ENCODE measurements around the gene BTBD16. TPM values are rescaled to one million over a fixed set of nuclear protein-coding genes. Genes with fewer than 3 reads are reported as not detected.

Gene BTBD16
- total and polyA plus RNA-seq, 2 donors (not counting 1 experiment from before 2014, with no cell fraction given): not detected

DNA sequence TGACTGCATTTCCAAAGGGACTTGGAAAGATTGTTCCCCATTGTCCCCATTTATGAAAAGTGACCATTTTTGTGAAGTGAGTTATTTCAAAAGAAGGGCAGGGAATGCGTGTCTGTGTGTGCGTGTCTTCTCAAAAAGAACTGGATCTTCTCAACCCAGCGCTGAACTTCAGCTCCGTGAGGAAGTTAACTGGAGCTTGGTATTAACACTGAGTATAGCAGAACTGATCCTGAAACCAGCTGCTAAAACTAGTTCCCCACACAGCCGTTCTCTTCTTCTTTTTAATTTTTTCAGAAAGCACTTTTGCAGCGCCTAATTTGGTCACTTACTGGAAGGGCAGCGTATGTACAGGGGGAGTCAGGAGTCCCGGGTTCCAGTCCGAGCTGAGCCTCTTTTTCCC is 57.6 kb downstream of the BTBD16 start:
- CTCF ChIA-PET: interaction anchor here (1.2 kb wide), 1 partner anchor 29 kb away, joined by 4 read pairs; no protein-coding TSS in a partner anchor
- H3K4me1 Mint-ChIP-seq: peaks cover 17% of the 10 kb centered on the region
- no peak overlapping the region for H2AFZ ChIP-seq (ENCODE audit: insufficient read depth, low read depth, low read length, poor library complexity, severe bottlenecking)
- no peaks in the 10 kb centered on the region for H3K9me3 ChIP-seq (ENCODE audit: control extremely low read depth in 1 of 3, control insufficient read depth in 2 of 3, insufficient read depth in 1 of 3, low read length in 2 of 3)
- H3K27ac ChIP-seq (ENCODE audit: low read length in 2 of 2): no peak overlapping the region
- TF ChIP-seq, protein P1, sequence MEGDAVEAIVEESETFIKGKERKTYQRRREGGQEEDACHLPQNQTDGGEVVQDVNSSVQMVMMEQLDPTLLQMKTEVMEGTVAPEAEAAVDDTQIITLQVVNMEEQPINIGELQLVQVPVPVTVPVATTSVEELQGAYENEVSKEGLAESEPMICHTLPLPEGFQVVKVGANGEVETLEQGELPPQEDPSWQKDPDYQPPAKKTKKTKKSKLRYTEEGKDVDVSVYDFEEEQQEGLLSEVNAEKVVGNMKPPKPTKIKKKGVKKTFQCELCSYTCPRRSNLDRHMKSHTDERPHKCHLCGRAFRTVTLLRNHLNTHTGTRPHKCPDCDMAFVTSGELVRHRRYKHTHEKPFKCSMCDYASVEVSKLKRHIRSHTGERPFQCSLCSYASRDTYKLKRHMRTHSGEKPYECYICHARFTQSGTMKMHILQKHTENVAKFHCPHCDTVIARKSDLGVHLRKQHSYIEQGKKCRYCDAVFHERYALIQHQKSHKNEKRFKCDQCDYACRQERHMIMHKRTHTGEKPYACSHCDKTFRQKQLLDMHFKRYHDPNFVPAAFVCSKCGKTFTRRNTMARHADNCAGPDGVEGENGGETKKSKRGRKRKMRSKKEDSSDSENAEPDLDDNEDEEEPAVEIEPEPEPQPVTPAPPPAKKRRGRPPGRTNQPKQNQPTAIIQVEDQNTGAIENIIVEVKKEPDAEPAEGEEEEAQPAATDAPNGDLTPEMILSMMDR (IDR thresholded peaks at IDR 0.05): no peak
- H3K4me3 ChIP-seq (ENCODE audit: control extremely low read depth in 1 of 5, extremely low read depth in 1 of 5, insufficient read depth in 1 of 5, low read depth in 2 of 5, low read length in 4 of 5): no peak overlapping the region
- POLR2A ChIA-PET: no interaction called here
- no peaks in the 10 kb centered on the region for H3K36me3 ChIP-seq (replicated peaks in 1 of 2; ENCODE audit: control extremely low read depth in 1 of 2, control insufficient read depth in 1 of 2, extremely low read depth in 1 of 2, insufficient read depth in 2 of 2, low read length in 1 of 2)
- peaks cover 0 to 11% (median 0%) of the 10 kb centered on the region in 4 experiments for H3K27me3 ChIP-seq (replicated peaks in 1 of 4; ENCODE audit: control extremely low read depth in 1 of 4, control insufficient read depth in 3 of 4, insufficient read depth in 4 of 4, low read length in 3 of 4)
- intact Hi-C loops (cut with micrococcal nuclease): no loop called here
- H3K9ac ChIP-seq (ENCODE audit: low read length): no peak overlapping the region
- H3K9me3 Mint-ChIP-seq (ENCODE audit: insufficient read depth): no peaks in the 10 kb centered on the region
- H3K79me2 ChIP-seq (ENCODE audit: control insufficient read depth, insufficient read depth, low read length): no peaks in the 10 kb centered on the region
- H3K27me3 Mint-ChIP-seq: peaks cover 48% of the 10 kb centered on the region
- H3K4me2 ChIP-seq (replicated peaks; ENCODE audit: low read depth, low read length, poor library complexity, severe bottlenecking): peak overlapping the region; percentile 31
- no peak overlapping the region for H3K4me3 Mint-ChIP-seq
- H3K27ac Mint-ChIP-seq: no peak overlapping the region
- no peak for ATAC-seq (ENCODE audit: low read depth)
- 44% methylated on average over 4 of the region's 9 CpGs for WGBS (ENCODE audit: insufficient coverage)
- no peaks in the 10 kb centered on the region for H4K20me1 ChIP-seq (ENCODE audit: control insufficient read depth, insufficient read depth, low read length, poor library complexity, severe bottlenecking)
- DNase-seq: peak; percentile 23
- H3K4me1 ChIP-seq (ENCODE audit: control insufficient read depth in 2 of 2, insufficient read depth in 2 of 2, low read length in 2 of 2): peaks cover 18 to 29% of the 10 kb centered on the region in 2 donors

DNA sequence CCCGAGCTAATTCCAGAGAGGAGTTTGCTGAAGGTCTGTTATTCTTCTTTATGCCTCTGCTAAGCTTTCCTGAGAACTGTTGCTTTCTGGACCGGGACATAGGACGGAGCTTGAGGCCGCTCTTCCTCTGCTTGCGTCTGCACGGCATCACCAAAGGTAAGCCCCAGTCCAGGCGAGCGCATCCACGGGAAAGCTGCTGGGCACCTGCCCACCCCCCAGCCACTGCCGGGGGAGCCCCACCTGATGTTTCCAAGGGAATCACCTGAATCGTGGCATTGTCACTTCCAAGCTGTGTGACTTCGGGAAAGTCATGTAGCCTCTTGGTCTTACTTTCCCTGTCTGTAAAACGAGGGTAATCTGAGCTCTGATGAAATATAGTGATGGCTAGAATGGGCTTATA is 58.3 kb downstream of the BTBD16 start:
- no peak overlapping the region for H3K4me3 ChIP-seq (ENCODE audit: control extremely low read depth in 1 of 5, extremely low read depth in 1 of 5, insufficient read depth in 1 of 5, low read depth in 2 of 5, low read length in 4 of 5)
- no peak for DNase-seq
- Mint-ChIP-seq H3K27me3 (peaks cover 41% of the 10 kb centered on the region), H3K4me1 (peaks cover 17% of the 10 kb centered on the region), H3K27ac (no peak overlapping the region), H3K4me3 (no peak overlapping the region), H3K9me3 (ENCODE audit: insufficient read depth) (no peaks in the 10 kb centered on the region)
- ChIA-PET POLR2A (no interaction called here), CTCF (interaction anchor here (0.6 to 1.2 kb wide), 3 partner anchors 30 to 323 kb away, joined by 3 to 4 read pairs (median 3); no protein-coding TSS in a partner anchor)
- H3K79me2 ChIP-seq (ENCODE audit: control insufficient read depth, insufficient read depth, low read length): no peaks in the 10 kb centered on the region
- no peak overlapping the region for H3K27ac ChIP-seq (ENCODE audit: low read length in 2 of 2)
- H3K4me2 ChIP-seq (replicated peaks; ENCODE audit: low read depth, low read length, poor library complexity, severe bottlenecking): no peak overlapping the region
- H4K20me1 ChIP-seq (ENCODE audit: control insufficient read depth, insufficient read depth, low read length, poor library complexity, severe bottlenecking): no peaks in the 10 kb centered on the region
- WGBS (ENCODE audit: insufficient coverage): 95% methylated on average over 11 of the region's 13 CpGs
- no peak overlapping the region for H3K9ac ChIP-seq (ENCODE audit: low read length)
- peaks cover 18 to 29% of the 10 kb centered on the region in 2 donors for H3K4me1 ChIP-seq (ENCODE audit: control insufficient read depth in 2 of 2, insufficient read depth in 2 of 2, low read length in 2 of 2)
- H3K27me3 ChIP-seq (replicated peaks in 1 of 4; ENCODE audit: control extremely low read depth in 1 of 4, control insufficient read depth in 3 of 4, insufficient read depth in 4 of 4, low read length in 3 of 4): peaks cover 0 to 11% (median 0%) of the 10 kb centered on the region in 4 experiments
- TF ChIP-seq EZH2 (IDR thresholded peaks at IDR 0.05; ENCODE audit: borderline replicate concordance, insufficient read depth, low read depth, low read length, poor library complexity, severe bottlenecking): no peak
- TF ChIP-seq, protein P1 (IDR thresholded peaks at IDR 0.05): no peak
- no peaks in the 10 kb centered on the region for H3K36me3 ChIP-seq (replicated peaks in 1 of 2; ENCODE audit: control extremely low read depth in 1 of 2, control insufficient read depth in 1 of 2, extremely low read depth in 1 of 2, insufficient read depth in 2 of 2, low read length in 1 of 2)
- no peaks in the 10 kb centered on the region for H3K9me3 ChIP-seq (ENCODE audit: control extremely low read depth in 1 of 3, control insufficient read depth in 2 of 3, insufficient read depth in 1 of 3, low read length in 2 of 3)
- no peak overlapping the region for H2AFZ ChIP-seq (ENCODE audit: insufficient read depth, low read depth, low read length, poor library complexity, severe bottlenecking)
- intact Hi-C loops (cut with micrococcal nuclease): no loop called here
- ATAC-seq (ENCODE audit: low read depth): no peak

Measured in B cell (primary cell).